Measurements from ENCODE around the gene IL26. TPM values are rescaled to one million over a fixed set of nuclear protein-coding genes. Genes with fewer than 3 reads are reported as not detected.

Gene IL26
- total and polyA plus RNA-seq, 2 donors (not counting 3 experiments of a cell fraction or from before 2014, with no cell fraction given), result not detected

GRCh38 chr12:68236421-68237059 lies 10.9 kb upstream of the IL26 start:
- Histone ChIP-seq H3K9ac (replicated peaks; ENCODE audit: extremely low read depth, insufficient read depth, low read length) (no peak overlapping the region), H3K9me1 (replicated peaks; ENCODE audit: control insufficient read depth, extremely low read depth, insufficient read depth, low read length) (no peaks in the 10 kb centered on the region), H3K36me3 (ENCODE audit: control insufficient read depth in 2 of 2, extremely low read depth in 1 of 2, insufficient read depth in 2 of 2, low read length in 2 of 2) (no peaks in the 10 kb centered on the region), H2AFZ (ENCODE audit: low read depth, low read length) (peak overlapping the region; percentile 61), H3K4me2 (ENCODE audit: insufficient read depth, low read length) (peak overlapping the region; percentile 10), H3K4me1 (ENCODE audit: control insufficient read depth, extremely low read depth, insufficient read depth, low read length) (peaks cover 4% of the 10 kb centered on the region), H3K4me3 (replicated peaks in 1 of 3; ENCODE audit: insufficient read depth in 1 of 3, low read depth in 1 of 3, low read length in 3 of 3) (no peak overlapping the region), H3K79me2 (ENCODE audit: control insufficient read depth, insufficient read depth, low read length) (no peaks in the 10 kb centered on the region), H3K27me3 (ENCODE audit: control insufficient read depth in 2 of 2, insufficient read depth in 2 of 2, low read length in 2 of 2) (peaks cover 1 to 3% of the 10 kb centered on the region in 2 experiments), H3K9me3 (replicated peaks; ENCODE audit: control insufficient read depth, insufficient read depth, low read length) (no peaks in the 10 kb centered on the region), H4K20me1 (replicated peaks; ENCODE audit: control insufficient read depth, extremely low read depth, insufficient read depth, low read length) (no peaks in the 10 kb centered on the region), H3K27ac (ENCODE audit: insufficient read depth, low read depth, low read length) (no peak overlapping the region)
- FAIRE-seq (no peak), DNase-seq (ENCODE audit: low read depth, low spot score) (peak; percentile 20)
- ChIA-PET CTCF (interaction anchor here (1.0 to 1.8 kb wide), 4 partner anchors 13 to 81 kb away, joined by 3 to 11 read pairs (median 4); no protein-coding TSS in a partner anchor), POLR2A (no interaction called here)
- dilution Hi-C loops (cut with MboI; ENCODE audit: extremely low pct_ligation_motif_present, low sequenced_read_pairs) (no loop called here), intact Hi-C loops (cut with micrococcal nuclease) (no loop called here)
- TF ChIP-seq MAX (IDR thresholded peaks at IDR 0.05; ENCODE audit: insufficient read depth, insufficient read length), result no peak
- TF ChIP-seq POLR2AphosphoS5 (IDR thresholded peaks at IDR 0.05; ENCODE audit: insufficient read depth, low read depth, low read length), result no peak
- no TSS peak for BruUV-seq (replicated peaks)

GRCh38 chr12:68235576-68235975 lies 10.0 kb upstream of the IL26 start:
- peaks cover 4% of the 10 kb centered on the region for H3K4me1 ChIP-seq (ENCODE audit: control insufficient read depth, extremely low read depth, insufficient read depth, low read length)
- no peak overlapping the region for H3K9ac ChIP-seq (replicated peaks; ENCODE audit: extremely low read depth, insufficient read depth, low read length)
- no peaks in the 10 kb centered on the region for H3K9me1 ChIP-seq (replicated peaks; ENCODE audit: control insufficient read depth, extremely low read depth, insufficient read depth, low read length)
- TF ChIP-seq EZH2 (IDR thresholded peaks at IDR 0.05; ENCODE audit: borderline replicate concordance, low read depth, low read length, severe bottlenecking), result no peak
- no peak for TF ChIP-seq FOS (IDR thresholded peaks at IDR 0.05; ENCODE audit: borderline replicate concordance, insufficient read depth, low read length)
- no peak for TF ChIP-seq POLR2AphosphoS5 (IDR thresholded peaks at IDR 0.05; ENCODE audit: insufficient read depth, low read depth, low read length)
- no peak for TF ChIP-seq GATA2 (IDR thresholded peaks at IDR 0.05; ENCODE audit: insufficient read depth, insufficient read length, low read depth, low read length)
- no peak for TF ChIP-seq MAX (IDR thresholded peaks at IDR 0.05; ENCODE audit: insufficient read depth, insufficient read length)
- no peak for TF ChIP-seq CTCF (IDR thresholded peaks at IDR 0.05; ENCODE audit: extremely low read depth in 1 of 2, insufficient read depth in 1 of 2, low read depth in 1 of 2, low read length in 2 of 2)
- TF ChIP-seq MYC (IDR thresholded peaks at IDR 0.05; ENCODE audit: low read depth, low read length), result no peak
- no peak for TF ChIP-seq POLR2A (IDR thresholded peaks at IDR 0.05; ENCODE audit: low read depth, low read length)
- TF ChIP-seq JUN (IDR thresholded peaks at IDR 0.05; ENCODE audit: borderline replicate concordance, insufficient read depth, insufficient read length, low read depth), result no peak
- H2AFZ ChIP-seq (ENCODE audit: low read depth, low read length), result no peak overlapping the region
- no peaks in the 10 kb centered on the region for H3K9me3 ChIP-seq (replicated peaks; ENCODE audit: control insufficient read depth, insufficient read depth, low read length)
- no peaks in the 10 kb centered on the region for H3K79me2 ChIP-seq (ENCODE audit: control insufficient read depth, insufficient read depth, low read length)
- FAIRE-seq (no peak), DNase-seq (ENCODE audit: low read depth, low spot score) (no peak)
- no peak overlapping the region for H3K4me2 ChIP-seq (ENCODE audit: insufficient read depth, low read length)
- H3K36me3 ChIP-seq (ENCODE audit: control insufficient read depth in 2 of 2, extremely low read depth in 1 of 2, insufficient read depth in 2 of 2, low read length in 2 of 2), result no peaks in the 10 kb centered on the region
- H3K27ac ChIP-seq (ENCODE audit: insufficient read depth, low read depth, low read length), result no peak overlapping the region
- BruUV-seq (replicated peaks), result no TSS peak
- dilution Hi-C loops (cut with MboI; ENCODE audit: extremely low pct_ligation_motif_present, low sequenced_read_pairs), result no loop called here
- intact Hi-C loops (cut with micrococcal nuclease), result no loop called here
- ChIA-PET CTCF (interaction anchor here (1.5 to 1.8 kb wide), 2 partner anchors 63 to 82 kb away, joined by 5 to 11 read pairs; no protein-coding TSS in a partner anchor), POLR2A (no interaction called here)
- H3K27me3 ChIP-seq (ENCODE audit: control insufficient read depth in 2 of 2, insufficient read depth in 2 of 2, low read length in 2 of 2), result peaks cover 1 to 3% of the 10 kb centered on the region in 2 experiments
- H4K20me1 ChIP-seq (replicated peaks; ENCODE audit: control insufficient read depth, extremely low read depth, insufficient read depth, low read length), result no peaks in the 10 kb centered on the region
- no peak overlapping the region for H3K4me3 ChIP-seq (replicated peaks in 1 of 3; ENCODE audit: insufficient read depth in 1 of 3, low read depth in 1 of 3, low read length in 3 of 3)
